Keratinocyte (primary cell): ENCODE measurements around the gene CNIH4.

Experiments
- CTCF ChIP-seq, 3 experiments: IDR thresholded peaks in 1 of 3; conservative IDR thresholded peaks in 1 of 3; optimal IDR thresholded peaks in 1 of 3; 2 replicates in 2 of 3; 3 replicates in 1 of 3; pipeline versions ENCODE3 to v1.5.1; 2011; ENCODE audit warnings: low read length in 3 of 3, mild to moderate bottlenecking in 3 of 3, moderate library complexity in 2 of 3, control low read depth in 1 of 3, inconsistent platforms in 1 of 3; ENCODE audit not compliant: insufficient read depth in 2 of 3; ENCODE audit errors: extremely low read depth in 1 of 3
- EZH2 ChIP-seq: IDR thresholded peaks from one replicate; pipeline ENCODE4 v1.6.1; 2012; ENCODE audit warnings: inconsistent platforms, mild to moderate bottlenecking, low read length, moderate library complexity

GRCh38 chr1:224407571-224408293 is 51.1 kb downstream of the CNIH4 start:
- no peak for TF ChIP-seq EZH2
- no peak for TF ChIP-seq CTCF (optimal IDR thresholded peaks at IDR 0.05 in 1 of 3, IDR thresholded peaks at IDR 0.05 in 1 of 3, conservative IDR thresholded peaks at IDR 0.05 in 1 of 3; ENCODE audit: extremely low read depth in 1 of 3, insufficient read depth in 2 of 3, low read length in 3 of 3)
